Uterus (tissue), 2 donors: ENCODE measurements around the gene DIP2A.

ENCODE experiments used
- POLR2A ChIP-seq, 2 donors: fragments of 450-650 bp; IDR thresholded peaks; one replicate each; pipeline ENCODE4 v1.6.1; 2016; ENCODE audit warnings: antibody characterized with exemption in 2 of 2, mild to moderate bottlenecking in 1 of 2, moderate library complexity in 1 of 2
- TF ChIP-seq, protein P1 (sequence below), 4 experiments: fragments of 200-600 bp in 2 of 4; fragments of 450-650 bp in 2 of 4; sonication (generic) in 2 of 4; IDR thresholded peaks; one replicate each; pipeline ENCODE4 v1.5.1; 2016 to 2019; ENCODE audit warnings: antibody characterized with exemption in 4 of 4, mild to moderate bottlenecking in 2 of 4, moderate library complexity in 1 of 4

GRCh38 chr21:46425041-46425440 is 33.6 kb upstream of the DIP2A start:
- TF ChIP-seq, protein P1, sequence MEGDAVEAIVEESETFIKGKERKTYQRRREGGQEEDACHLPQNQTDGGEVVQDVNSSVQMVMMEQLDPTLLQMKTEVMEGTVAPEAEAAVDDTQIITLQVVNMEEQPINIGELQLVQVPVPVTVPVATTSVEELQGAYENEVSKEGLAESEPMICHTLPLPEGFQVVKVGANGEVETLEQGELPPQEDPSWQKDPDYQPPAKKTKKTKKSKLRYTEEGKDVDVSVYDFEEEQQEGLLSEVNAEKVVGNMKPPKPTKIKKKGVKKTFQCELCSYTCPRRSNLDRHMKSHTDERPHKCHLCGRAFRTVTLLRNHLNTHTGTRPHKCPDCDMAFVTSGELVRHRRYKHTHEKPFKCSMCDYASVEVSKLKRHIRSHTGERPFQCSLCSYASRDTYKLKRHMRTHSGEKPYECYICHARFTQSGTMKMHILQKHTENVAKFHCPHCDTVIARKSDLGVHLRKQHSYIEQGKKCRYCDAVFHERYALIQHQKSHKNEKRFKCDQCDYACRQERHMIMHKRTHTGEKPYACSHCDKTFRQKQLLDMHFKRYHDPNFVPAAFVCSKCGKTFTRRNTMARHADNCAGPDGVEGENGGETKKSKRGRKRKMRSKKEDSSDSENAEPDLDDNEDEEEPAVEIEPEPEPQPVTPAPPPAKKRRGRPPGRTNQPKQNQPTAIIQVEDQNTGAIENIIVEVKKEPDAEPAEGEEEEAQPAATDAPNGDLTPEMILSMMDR (IDR thresholded peaks at IDR 0.05): no peak
- TF ChIP-seq POLR2A (IDR thresholded peaks at IDR 0.05): no peak
